Erythroblast (primary cell): Measurements from ENCODE around the gene ANKFY1.

Experiments used
- DNase-seq, 2 experiments: peaks; one replicate each; lab custom pipeline; 2025; lab: John Stamatoyannopoulos, UW
- GATA1 ChIP-seq: IDR thresholded peaks from 2 replicates; pipeline ENCODE4 v1.6.1; 2011; ENCODE audit warnings: low read depth, mild to moderate bottlenecking, control low read depth, low read length, moderate library complexity
- POLR2A ChIP-seq: IDR thresholded peaks from 2 replicates; pipeline ENCODE4 v1.6.1; 2011; ENCODE audit warnings: mild to moderate bottlenecking, low read length

Gene ANKFY1

GRCh38 chr17:4135489-4135888 is 128.3 kb downstream of the ANKFY1 start:
- DNase-seq: peak; percentile 14 to 41
- TF ChIP-seq POLR2A (no peak), GATA1 (no peak)

GRCh38 chr17:4134721-4135120 is 129.1 kb downstream of the ANKFY1 start:
- no peak for TF ChIP-seq POLR2A
- TF ChIP-seq GATA1: no peak
- DNase-seq: no peak

GRCh38 chr17:4130715-4131114 is 133.1 kb downstream of the ANKFY1 start:
- no peak for DNase-seq
- TF ChIP-seq POLR2A (no peak), GATA1 (no peak)

DNA sequence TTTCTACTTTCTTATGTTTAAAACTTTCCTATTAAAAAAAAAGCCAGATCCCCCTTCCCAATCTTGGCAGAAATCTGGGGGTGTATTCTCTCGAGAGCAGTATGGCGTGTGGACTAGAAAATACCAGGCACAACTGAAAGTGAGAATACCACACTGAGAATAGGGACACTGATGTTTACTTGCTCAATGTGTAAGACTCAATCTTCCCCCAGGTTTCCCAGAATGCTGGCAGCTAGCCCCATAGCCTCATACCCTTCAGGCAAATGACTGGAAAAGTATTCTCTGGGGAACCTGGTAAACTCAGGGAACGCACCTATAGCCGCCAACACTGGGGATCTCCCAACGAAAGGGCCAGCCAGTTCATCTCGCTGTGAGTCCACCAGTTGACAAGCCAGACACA is 136.2 kb downstream of the ANKFY1 start:
- DNase-seq: no peak
- TF ChIP-seq GATA1: no peak

- TF ChIP-seq GATA1 (no peak), POLR2A (no peak)
- DNase-seq: no peak
Measured at GRCh38 chr17:4125552-4125951, 138.2 kb downstream of the ANKFY1 start.

- no peak for TF ChIP-seq POLR2A
- TF ChIP-seq GATA1: no peak
- no peak for DNase-seq
Measured at GRCh38 chr17:4124999-4125398, 138.8 kb downstream of the ANKFY1 start.

GRCh38 chr17:4120332-4120731 is 143.4 kb downstream of the ANKFY1 start:
- TF ChIP-seq POLR2A: no peak
- TF ChIP-seq GATA1: no peak
- no peak for DNase-seq

DNA sequence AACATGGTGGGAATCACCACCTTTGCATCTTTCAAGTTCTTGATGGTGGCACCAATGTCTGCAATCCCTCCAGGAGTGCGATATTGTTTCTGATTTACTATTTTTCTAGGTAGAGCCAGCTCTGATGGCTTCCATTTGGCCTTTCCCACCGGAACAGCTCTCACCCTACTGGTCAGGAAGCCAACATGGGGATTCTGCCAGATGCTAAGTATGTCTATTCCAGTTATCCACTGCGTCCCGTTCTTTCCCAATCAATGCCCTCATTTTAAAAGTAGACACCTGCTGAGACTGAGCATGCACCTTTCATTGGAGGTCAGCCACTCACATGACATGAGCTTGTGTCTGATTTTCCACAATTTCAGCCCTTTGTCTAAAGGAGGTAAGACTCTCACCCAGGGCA is 144.5 kb downstream of the ANKFY1 start:
- TF ChIP-seq GATA1 (no peak), POLR2A (no peak)
- no peak for DNase-seq

- TF ChIP-seq POLR2A: no peak
- no peak for TF ChIP-seq GATA1
- peak in 1 of 2 experiments; percentile 17 for DNase-seq
Measured at GRCh38 chr17:4118015-4118743, 145.6 kb downstream of the ANKFY1 start.

DNA sequence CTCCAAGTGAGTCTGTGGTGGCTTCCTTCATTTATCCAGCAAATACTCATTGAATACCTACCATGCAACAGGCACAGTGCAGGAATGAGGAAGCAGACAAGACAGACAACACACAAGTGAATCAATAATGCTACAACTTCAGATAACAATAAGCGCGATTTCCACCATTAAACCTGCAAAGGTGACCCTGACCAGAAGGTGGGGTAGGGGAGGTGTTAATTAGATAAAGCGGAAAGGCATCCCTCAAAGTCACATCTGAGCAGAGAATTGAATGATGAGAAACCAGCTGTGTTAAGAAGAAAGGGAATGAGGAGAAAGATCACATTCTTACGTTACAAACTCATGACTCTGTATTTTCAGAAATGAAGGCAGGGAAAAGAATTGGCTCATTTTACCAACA is 147.3 kb downstream of the ANKFY1 start:
- TF ChIP-seq GATA1 (no peak), POLR2A (no peak)
- no peak for DNase-seq
